ENCODE measurements around the gene AOPEP.

Gene AOPEP

DNA sequence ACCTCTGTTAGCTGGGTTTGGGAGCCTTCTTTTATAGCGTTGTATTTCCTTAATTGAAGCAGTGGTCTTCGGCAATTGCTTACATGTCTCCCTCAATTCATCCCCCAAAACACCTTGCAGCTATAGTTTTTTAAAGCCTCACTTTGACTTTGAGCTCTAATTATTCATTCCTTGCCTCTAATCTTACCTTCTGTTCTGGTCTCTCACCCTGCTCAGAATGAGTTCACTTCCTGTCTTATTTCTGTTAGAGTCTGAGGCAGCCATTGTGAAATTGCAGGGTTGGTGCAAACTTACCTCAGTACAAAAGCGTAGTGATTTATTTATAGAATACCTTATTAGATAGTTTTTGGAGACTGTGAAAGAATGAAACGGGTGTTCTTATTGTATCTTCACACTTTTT, 35.0 kb downstream of the AOPEP start:
- no peak for DNase-seq (ENCODE audit: low spot score)

DNA sequence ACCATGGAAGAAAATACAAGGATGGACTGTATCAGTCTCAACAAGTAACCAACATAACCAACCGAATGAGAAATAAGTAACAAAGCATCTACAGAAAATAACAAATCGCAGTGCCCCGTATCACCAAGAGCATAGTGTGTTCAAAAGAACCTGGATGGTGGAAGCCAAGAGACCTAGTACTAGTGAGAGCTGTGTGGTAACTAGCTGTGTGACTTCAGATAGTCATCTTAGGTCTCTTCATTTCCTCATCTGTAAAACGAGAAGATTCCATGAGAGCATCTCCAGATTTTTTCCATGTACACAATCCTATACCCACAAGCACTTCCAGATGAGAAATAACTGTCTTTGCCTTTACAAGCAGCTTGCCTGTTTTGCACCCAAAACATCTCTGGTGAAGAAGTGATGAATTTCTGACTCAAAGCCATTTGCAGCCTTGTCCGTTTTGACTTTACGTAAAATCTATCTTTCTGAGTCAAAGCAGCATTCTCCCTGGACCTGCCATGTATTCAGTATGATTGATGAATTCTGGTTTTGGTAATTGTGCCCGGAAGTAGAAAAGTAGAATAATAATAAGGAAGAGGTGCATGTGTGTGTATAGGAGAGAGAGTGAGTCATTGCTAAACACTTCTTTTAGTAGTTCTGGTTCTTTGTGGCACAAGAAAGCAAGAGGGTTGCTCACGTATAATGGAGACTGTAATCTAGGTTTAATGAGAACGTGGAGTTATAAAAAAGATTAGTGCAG, 41.0 kb downstream of the AOPEP start:
- DNase-seq (ENCODE audit: low spot score): no peak

DNA sequence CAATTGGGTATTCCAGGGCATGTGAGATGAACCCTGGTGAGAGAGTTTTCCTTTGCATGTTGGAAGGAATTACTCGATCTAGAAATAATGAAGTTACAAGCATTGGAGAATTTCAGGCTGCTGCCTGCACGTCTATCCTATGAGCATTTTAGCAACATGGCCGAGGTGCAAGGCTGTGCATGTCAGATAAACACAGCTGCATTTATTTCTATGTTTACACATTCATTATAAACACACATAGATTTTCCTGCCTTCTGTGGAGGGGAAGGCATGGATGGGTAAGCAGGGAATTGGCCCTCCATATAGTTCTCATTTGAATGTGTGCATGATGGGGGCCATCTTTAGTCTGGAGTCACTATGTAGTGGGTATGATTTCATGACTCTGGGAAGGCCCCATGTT, 42.3 kb downstream of the AOPEP start:
- no peak for DNase-seq (ENCODE audit: low spot score)

DNA sequence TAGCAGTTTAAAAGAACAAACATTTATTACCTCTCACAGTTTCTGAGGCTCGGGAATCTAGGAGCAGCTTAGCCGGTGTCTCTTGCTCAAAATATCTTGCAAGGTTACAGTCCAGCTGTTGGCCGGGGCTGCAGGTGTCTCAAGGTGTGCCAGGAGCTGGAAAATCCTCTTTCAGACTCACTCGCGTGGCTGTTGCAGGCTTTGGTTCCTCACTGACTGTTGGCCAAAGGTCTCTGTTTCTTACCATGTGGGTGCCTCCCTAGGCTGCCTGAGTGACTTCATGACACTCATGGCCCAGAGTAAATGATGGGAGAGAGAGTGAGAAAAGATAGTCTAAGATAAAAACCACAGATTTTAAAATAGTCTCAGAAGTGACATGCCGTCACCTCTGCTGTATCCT, 43.8 kb downstream of the AOPEP start:
- no peak for DNase-seq (ENCODE audit: low spot score)

DNA sequence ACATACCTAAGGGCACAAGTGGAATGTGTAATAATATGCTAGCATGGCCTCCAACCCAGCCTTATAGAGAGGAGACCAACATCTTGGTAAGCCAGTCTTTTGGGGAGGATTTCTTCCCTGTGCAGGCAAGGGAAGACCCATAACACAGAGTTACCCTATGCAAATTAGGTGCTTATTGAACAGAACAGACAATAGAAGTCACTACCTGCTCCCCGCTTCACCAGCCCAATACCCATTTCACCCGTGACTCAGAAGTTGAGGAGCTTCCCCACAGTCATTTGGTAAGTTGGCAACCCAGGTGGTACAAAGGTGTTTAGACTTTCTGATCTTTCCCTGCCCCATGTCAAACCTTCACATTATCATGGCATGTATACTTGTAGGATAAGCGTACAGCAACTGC, 44.6 kb downstream of the AOPEP start:
- DNase-seq (ENCODE audit: low spot score): no peak

DNA sequence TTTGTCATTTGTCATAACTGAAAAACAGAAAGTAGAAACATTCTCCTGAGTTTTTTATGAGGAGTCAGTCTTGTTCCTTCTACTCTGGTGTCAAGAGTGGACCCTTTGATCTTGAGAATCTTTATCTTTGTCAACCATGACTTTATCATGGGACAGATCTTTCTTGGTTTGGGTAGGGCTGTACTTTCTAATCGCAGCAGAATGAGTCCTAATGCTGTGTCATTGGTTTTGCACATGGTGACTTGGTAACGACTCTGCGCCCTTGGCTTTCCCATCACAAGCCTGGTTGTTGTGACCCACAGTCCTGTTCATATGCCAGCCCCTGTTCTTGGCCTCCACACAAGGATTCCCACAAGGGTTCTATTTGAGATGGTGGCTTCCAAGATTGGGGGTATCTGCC, 45.6 kb downstream of the AOPEP start:
- no peak for DNase-seq (ENCODE audit: low spot score)

DNA sequence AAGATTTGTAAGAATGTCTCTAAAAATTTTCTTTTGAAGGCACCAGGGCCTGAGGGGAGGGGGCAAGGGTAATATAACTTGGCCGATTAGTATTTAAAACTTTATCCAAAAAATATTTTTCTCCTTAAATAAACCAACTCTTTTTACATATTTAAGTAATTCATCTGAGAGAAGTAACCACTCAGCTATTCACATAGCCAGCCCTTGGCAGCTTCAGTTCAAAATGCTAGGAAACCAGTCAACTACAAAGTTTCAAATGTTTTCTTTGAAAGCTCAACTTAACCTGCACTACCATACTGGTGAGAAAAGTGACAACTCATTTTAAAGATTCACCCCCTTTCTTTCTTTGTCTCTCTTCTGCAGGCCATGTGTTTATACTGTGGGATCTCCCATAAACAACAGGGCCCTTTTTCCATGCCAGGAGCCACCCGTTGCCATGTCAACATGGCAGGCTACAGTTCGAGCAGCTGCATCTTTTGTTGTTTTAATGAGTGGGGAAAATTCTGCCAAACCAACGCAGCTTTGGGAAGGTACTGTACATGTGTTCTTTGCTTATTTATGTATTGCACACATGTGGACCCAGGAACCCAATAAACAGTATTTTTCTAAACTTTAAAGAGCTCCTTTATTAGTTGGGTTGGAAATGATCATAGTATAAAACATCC, 46.3 kb downstream of the AOPEP start:
- no peak for DNase-seq (ENCODE audit: low spot score)

DNA sequence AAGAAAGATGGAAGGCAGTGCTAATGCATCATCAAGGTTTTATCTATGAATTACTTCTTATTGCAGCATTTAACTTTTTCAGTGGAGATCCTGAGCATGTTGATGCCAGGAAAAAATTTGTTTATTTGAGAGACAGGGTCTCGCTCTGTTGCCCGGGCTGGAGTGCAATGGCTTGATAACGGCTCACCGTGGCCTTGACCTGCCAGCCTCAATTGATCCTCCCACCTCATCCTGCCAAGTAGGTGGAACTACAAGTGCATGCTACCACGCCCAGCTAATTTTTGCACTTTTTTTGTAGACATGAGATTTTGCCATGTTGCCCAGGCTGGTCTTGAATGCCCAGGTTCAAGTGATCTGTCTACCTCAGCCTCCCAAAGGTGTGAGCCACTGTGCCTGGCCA, 47.2 kb downstream of the AOPEP start:
- DNase-seq (ENCODE audit: low spot score): no peak

DNA sequence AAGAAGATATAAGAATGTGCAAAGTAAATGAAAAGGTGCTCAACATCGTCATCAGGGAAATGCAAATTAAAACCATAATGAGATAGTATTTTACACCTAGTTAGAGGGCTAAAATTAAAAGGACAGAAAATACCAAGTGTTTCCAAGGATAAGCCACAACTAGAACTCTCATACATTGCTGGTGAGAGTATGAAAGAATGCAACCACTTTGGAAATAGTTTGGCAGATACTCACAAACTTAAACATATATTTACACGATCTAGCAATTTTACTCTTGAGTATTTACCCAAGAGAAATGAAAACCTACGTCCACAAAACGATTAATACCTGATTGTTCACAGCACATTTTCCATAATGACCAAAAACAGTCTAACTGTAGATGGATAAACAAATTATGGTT, 51.5 kb downstream of the AOPEP start:
- no peak for DNase-seq (ENCODE audit: low spot score)

DNA sequence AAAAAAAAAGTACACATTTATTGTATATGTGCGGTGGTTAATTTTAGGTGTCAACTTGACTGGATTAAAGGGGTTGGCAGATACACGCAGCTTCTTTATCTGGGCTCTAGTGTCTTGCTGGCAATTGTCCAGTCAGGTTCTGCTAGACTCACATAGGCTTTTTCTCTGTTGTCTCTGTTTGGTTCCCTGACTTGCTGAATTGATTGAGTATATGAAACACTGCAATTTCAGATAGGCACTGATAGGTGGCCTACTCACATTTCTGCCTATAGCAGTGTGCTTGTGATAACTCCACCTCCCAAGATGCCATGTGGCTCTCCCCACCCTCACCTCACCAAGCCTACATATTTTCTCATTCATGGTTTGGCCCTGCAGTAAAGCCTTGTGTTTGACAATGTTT, 52.5 kb downstream of the AOPEP start:
- DNase-seq (ENCODE audit: low spot score): no peak

DNA sequence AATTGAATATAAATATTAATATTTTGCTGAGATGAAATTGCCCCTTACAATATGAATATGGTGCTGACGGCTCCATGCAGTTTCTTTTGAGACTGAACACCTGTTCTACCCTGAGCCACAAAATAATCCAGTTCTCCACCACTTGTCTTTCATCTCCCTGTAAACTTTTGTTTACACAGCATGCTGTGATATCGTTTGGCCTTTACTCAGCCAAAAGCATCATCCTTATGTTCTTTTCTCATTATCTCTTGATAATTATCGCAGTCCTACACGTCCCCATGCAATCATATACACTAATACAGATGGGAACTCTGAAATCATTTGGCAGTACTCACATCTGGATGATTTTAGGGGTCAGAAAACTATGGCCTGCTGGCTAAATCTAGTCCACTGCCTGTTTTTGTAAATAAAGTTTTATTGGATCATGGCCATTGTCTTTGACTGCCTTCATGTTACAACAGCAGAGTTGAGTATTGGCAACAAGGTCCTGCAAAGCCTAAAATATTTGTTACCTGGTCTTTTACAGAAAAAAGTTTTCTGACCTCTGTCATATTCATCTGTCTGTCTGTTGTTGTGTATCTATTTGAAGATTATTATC, 53.3 kb downstream of the AOPEP start:
- DNase-seq (ENCODE audit: low spot score): no peak

DNA sequence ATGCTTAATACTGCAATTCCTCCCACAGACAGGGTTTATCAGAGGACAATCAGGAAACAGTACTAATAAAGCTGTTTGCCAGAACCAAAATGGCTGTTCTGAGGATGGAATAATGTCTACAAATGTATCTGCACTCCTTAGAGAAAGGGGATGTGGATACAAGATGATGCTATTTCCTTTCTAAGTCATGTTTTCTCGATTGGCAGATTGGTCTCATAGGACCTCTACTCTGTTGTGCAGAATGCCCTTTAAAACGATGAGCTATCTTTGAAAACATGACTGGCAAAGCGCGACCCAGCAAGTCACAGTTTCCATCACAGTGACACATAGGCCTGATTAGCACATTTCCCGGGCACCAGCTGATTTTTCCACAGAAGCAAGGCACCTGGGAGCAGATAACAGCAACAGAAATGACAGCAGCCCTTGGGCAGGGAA, 54.0 kb downstream of the AOPEP start:
- DNase-seq (ENCODE audit: low spot score): no peak

DNA sequence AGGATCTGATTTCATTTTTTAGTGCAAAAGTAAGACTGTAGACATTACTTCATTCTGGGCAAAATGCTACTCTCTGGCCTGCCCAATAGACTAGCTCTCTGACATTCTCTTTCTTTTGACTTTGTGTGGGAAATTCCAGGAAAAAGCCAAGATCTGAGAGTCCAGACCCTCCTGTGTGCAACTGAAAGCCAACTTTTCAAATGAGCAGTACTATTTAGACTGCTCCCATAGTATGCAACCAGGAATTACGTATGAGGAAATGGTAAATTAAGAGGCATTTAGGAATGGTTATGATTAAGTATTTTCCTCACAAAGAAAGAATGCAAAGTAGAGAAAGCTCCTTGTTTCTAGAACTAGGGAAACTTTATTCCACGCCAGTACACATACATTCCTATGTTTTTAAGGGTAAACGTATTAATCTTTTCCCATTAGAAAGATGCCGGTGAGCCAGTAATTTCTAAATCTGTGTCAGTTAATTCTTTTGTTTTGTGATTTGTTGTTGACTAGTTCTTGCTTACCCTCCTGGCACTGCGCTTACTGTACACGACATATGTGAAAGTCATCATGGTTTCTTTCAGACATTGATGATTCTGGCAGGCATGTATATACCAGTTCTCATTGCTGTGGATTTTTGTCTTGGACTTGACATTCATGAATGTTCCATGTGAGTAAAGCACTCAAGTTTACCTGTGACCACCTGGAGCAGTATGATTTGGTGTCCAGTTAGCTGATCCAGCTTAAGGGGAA, 56.0 kb downstream of the AOPEP start:
- DNase-seq (ENCODE audit: low spot score): no peak

DNA sequence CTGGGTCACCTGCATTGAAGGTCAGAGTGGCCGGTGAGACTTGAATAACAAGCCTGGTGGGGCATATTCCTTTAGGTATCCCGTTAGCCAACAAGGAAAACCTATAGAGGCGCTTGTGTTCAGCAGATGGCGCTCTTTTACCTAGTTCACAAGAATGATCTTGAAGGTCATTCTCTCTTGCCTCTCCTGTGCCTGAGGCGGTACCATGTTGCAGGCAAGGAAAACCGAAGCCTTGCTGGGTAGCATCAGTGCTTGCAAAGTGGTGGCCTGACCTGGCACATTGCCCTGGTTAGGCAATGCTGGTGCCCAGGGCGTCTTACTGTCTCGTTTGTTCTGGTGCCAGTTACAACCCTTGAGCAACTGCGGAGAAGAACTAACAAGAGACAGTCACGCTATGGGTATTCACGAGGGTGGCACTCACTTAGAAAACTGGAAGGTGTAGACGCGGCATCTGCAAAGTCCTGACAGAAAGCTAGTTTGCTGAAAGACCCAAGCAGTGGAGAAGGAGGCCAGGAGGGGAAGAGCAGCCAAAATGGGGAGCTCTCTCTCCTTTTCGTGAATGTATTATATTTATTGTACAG, 56.7 kb downstream of the AOPEP start:
- DNase-seq (ENCODE audit: low spot score): peak; percentile 69

DNA sequence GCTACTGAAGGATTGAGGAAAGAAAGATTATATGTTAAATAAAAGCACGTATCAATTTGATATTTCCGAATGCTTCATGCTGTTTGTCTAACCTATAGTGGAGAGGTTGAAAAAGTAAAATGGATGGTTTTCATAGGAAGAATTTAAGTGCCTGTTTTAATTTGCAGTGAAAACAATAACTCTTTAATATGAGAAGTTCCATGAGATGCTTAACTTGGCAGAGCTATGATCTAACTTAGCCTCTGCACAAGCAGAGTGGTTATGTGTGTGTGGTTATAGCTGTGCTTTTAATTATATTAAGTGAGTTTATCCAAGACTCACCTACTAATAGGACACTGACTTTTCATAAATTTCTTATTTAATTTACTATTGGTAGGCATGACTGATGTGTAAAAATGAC, 57.4 kb downstream of the AOPEP start:
- DNase-seq (ENCODE audit: low spot score): no peak

DNA sequence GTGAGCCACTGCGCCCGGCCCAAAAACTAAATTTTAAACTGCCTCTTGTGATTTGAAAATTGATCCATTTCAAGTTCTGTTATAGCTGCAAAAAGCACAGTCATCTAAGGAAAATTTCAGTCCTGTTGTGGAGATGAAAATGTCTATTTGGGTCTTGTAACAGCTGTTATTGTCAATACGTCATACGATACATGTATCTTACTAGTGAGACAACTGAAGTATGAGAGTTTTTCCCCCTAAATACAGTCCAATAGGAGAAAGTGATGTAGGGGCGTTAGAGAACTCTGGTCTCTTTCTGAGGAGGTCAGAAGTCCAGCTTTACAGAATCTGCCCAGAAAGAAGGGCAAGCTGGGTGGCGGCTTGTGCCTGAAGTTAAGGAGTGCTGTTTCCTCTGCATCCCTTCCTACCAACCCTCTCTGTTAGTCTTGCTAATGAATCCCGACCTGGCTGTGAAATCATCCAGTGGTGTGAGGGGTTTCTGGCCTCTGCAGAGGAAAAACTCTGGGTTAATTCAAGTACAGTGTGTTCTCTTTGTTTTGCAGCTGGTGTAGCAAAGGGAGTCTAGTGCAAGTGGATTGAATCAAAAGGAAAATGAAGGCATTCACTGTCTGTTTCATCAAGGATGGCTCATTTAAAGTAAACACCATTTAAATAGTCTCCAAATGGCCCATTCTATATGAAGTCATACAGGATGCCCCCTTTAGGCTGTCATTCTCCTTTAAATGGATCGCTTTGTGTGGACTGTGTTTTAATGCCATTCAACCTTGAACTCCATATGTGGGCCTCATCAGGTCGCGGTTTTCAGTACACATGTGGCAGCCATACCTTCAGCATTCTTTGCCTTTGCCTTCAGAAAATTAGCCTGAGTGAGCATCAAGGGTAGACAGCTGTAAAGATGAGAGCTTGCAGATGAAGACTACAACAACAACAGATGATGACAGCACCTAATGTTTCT, 59.0 kb downstream of the AOPEP start:
- no peak for DNase-seq (ENCODE audit: low spot score)

DNA sequence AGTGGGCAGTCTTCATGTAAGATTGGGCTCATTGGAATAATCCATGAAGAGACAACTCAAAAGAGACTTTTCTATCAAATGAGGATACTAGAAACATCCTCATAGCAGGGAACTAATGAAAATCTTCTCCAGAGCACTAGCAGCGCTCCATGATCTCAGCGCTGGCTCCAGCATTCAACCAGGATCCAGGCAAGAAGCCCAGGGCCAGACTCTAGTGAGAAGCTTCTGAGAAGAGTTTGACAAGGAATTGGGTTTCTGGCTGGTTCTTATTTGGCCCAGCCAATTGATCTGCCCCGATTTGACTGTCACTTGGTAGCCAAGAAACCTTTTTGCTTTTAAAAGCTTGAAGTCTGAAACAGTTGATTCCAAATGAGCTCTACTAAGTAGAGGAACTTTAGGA, 60.1 kb downstream of the AOPEP start:
- DNase-seq (ENCODE audit: low spot score): no peak

DNA sequence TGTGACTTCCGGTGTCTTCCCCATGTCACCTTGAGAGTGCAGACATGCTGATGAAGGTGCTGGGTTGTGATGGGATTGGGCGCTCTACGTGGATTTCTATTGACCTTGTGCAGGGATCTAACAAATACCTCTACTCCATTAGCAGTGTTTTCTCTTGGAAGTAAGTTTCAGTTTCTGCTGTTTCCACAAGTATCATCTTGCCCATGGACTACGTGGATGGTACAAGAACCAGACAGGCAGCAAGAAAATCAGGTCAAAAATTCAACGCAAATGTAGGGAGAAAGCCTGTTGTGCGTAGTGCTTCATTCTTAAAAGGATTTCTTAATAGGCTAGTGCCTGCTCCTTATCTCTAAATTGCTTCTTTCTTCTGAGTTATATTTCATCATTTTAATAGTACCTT, 60.8 kb downstream of the AOPEP start:
- no peak for DNase-seq (ENCODE audit: low spot score)

DNA sequence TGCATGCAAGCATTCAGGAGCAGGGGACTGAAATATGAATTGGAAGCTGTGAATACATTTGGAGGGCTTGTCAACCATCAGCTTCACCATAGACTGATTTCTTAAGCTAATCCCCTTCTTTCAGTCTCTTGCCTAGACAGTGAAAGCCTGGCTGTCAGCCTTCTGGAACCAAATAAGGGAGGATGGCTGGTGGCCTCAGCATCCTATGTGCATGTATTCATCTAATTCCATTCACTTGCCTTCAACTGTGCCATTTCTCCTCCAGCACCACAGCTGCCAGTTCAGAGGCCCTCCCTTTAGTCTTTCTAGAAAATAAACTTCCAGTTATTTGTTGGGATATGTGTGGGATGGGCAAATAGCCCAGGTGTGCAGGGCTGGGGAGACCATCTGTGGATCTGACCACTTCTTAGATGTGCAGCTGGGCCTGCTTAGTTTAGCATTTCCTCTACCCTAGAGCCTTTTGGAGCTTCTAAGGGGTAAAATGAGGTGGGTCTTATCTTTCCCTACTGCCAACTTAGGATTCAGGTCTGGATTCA, 62.1 kb downstream of the AOPEP start:
- no peak for DNase-seq (ENCODE audit: low spot score)

DNA sequence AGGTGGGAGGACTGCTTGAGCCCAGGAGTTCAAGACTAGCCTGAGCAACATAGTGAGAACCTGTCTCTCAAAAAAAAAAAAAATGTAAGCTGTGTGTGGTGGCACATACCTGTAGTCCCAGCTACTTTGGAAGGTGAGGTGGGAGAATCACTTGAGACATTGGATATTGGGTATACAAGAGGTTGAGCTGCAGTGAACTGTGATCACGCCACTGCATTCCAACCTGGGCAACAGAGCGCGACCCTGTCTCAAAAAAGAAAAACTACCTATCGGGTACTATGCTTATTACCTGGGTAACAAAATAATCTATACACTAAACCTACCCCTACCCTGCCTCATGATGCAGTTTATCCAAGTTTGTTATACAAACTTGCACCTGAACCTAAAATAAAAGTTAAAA, 64.9 kb downstream of the AOPEP start:
- DNase-seq (ENCODE audit: low spot score): no peak

DNA sequence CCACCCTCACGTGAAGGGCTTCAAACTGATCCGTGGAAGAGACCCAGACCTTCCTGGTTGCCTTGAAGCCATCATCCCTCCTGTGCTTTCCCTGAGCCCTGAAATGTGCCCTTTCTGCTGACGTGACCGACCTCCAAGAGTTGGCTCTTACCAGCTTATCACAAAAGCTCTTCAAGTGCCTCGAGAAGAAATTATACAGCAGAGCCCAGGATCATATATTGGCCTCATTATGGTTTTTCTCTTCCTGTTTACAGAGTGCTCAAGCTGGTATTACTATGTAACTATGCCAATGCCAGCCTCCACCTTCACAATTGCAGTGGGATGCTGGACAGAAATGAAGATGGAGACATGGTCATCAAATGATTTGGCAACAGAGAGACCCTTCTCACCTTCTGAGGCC, 66.0 kb downstream of the AOPEP start:
- DNase-seq (ENCODE audit: low spot score): no peak

All from D341Med (cell line).